Muscle layer of colon (tissue), 2 donors: Measurements from ENCODE around the gene GPR18.

Experiments used
- H3K27ac ChIP-seq: one replicate; pipeline ENCODE4 v1.7.0; 2013; ENCODE audit warnings: low read depth, mild to moderate bottlenecking, low read length, moderate library complexity
- H3K27me3 ChIP-seq, 2 donors: one replicate each; pipeline ENCODE4 v1.7.0; 2013; ENCODE audit warnings: low read length in 2 of 2, mild to moderate bottlenecking in 2 of 2; ENCODE audit not compliant: insufficient read depth in 2 of 2, control insufficient read depth in 1 of 2
- H3K36me3 ChIP-seq: one replicate; pipeline ENCODE4 v1.7.0; 2013; ENCODE audit warnings: mild to moderate bottlenecking, low read length; ENCODE audit not compliant: insufficient read depth
- H3K4me1 ChIP-seq: one replicate; pipeline ENCODE4 v1.7.0; 2013; ENCODE audit warnings: mild to moderate bottlenecking, low read length; ENCODE audit not compliant: insufficient read depth
- H3K4me3 ChIP-seq, 2 donors: one replicate each; pipeline ENCODE4 v1.7.0; 2013; ENCODE audit warnings: low read length in 2 of 2, low read depth in 1 of 2, mild to moderate bottlenecking in 1 of 2, moderate library complexity in 1 of 2
- H3K9ac ChIP-seq: one replicate; pipeline ENCODE4 v1.7.0; 2013; ENCODE audit warnings: low read length
- H3K9me3 ChIP-seq: one replicate; pipeline ENCODE4 v1.7.0; 2013; ENCODE audit warnings: mild to moderate bottlenecking, low read length
- donor health status: abdominal sarcoma.
- donor health status: Adenocarcinoma of cecum.

The GPR18 gene

GRCh38 chr13:99277629-99278028 lies 19.4 kb upstream of the GPR18 start:
- no peaks in the 10 kb centered on the region for H3K36me3 ChIP-seq
- H3K4me3 ChIP-seq: no peak overlapping the region
- H3K27me3 ChIP-seq: no peaks in the 10 kb centered on the region
- H3K27ac ChIP-seq: no peak overlapping the region
- peaks cover 6% of the 10 kb centered on the region for H3K4me1 ChIP-seq
- no peak overlapping the region for H3K9ac ChIP-seq
- no peaks in the 10 kb centered on the region for H3K9me3 ChIP-seq

- no peaks in the 10 kb centered on the region for H3K36me3 ChIP-seq
- H3K27ac ChIP-seq: no peak overlapping the region
- H3K4me3 ChIP-seq: no peak overlapping the region
- H3K27me3 ChIP-seq: no peaks in the 10 kb centered on the region
- no peaks in the 10 kb centered on the region for H3K9me3 ChIP-seq
- peaks cover 2% of the 10 kb centered on the region for H3K4me1 ChIP-seq
- H3K9ac ChIP-seq: no peak overlapping the region
These were observed 18.5 kb upstream of the GPR18 start for GRCh38 chr13:99276706-99277105.

GRCh38 chr13:99275093-99275469 lies 16.9 kb upstream of the GPR18 start:
- no peaks in the 10 kb centered on the region for H3K27me3 ChIP-seq
- no peaks in the 10 kb centered on the region for H3K9me3 ChIP-seq
- no peak overlapping the region for H3K4me3 ChIP-seq
- no peaks in the 10 kb centered on the region for H3K4me1 ChIP-seq
- H3K36me3 ChIP-seq: no peaks in the 10 kb centered on the region
- no peak overlapping the region for H3K9ac ChIP-seq
- no peak overlapping the region for H3K27ac ChIP-seq

GRCh38 chr13:99273128-99273527 lies 14.9 kb upstream of the GPR18 start:
- Histone ChIP-seq H3K36me3 (no peaks in the 10 kb centered on the region), H3K4me1 (no peaks in the 10 kb centered on the region), H3K9me3 (no peaks in the 10 kb centered on the region), H3K27me3 (no peaks in the 10 kb centered on the region), H3K4me3 (no peak overlapping the region), H3K9ac (no peak overlapping the region), H3K27ac (no peak overlapping the region)

GRCh38 chr13:99272481-99272880 lies 14.3 kb upstream of the GPR18 start:
- Histone ChIP-seq H3K27ac (no peak overlapping the region), H3K36me3 (no peaks in the 10 kb centered on the region), H3K4me3 (no peak overlapping the region), H3K4me1 (no peaks in the 10 kb centered on the region), H3K9ac (no peak overlapping the region), H3K9me3 (no peaks in the 10 kb centered on the region), H3K27me3 (no peaks in the 10 kb centered on the region)

GRCh38 chr13:99271249-99271648 lies 13.1 kb upstream of the GPR18 start:
- Histone ChIP-seq H3K36me3 (no peaks in the 10 kb centered on the region), H3K4me3 (no peak overlapping the region), H3K4me1 (no peaks in the 10 kb centered on the region), H3K27me3 (no peaks in the 10 kb centered on the region), H3K27ac (no peak overlapping the region), H3K9me3 (no peaks in the 10 kb centered on the region), H3K9ac (no peak overlapping the region)

- Histone ChIP-seq H3K4me1 (no peaks in the 10 kb centered on the region), H3K36me3 (no peaks in the 10 kb centered on the region), H3K27ac (no peak overlapping the region), H3K27me3 (no peaks in the 10 kb centered on the region), H3K9me3 (no peaks in the 10 kb centered on the region), H3K4me3 (no peak overlapping the region), H3K9ac (no peak overlapping the region)
These were observed 12.3 kb upstream of the GPR18 start for GRCh38 chr13:99270518-99270917.

- Histone ChIP-seq H3K27ac (no peak overlapping the region), H3K9me3 (no peaks in the 10 kb centered on the region), H3K9ac (no peak overlapping the region), H3K4me3 (no peak overlapping the region), H3K27me3 (no peaks in the 10 kb centered on the region), H3K36me3 (no peaks in the 10 kb centered on the region), H3K4me1 (no peaks in the 10 kb centered on the region)
These were observed 11.6 kb upstream of the GPR18 start for GRCh38 chr13:99269627-99270241.

GRCh38 chr13:99268822-99269221 lies 10.6 kb upstream of the GPR18 start:
- no peaks in the 10 kb centered on the region for H3K9me3 ChIP-seq
- no peaks in the 10 kb centered on the region for H3K36me3 ChIP-seq
- no peak overlapping the region for H3K9ac ChIP-seq
- H3K4me1 ChIP-seq: peaks cover 2% of the 10 kb centered on the region
- no peaks in the 10 kb centered on the region for H3K27me3 ChIP-seq
- no peak overlapping the region for H3K27ac ChIP-seq
- H3K4me3 ChIP-seq: no peak overlapping the region

GRCh38 chr13:99267927-99268326 lies 9.7 kb upstream of the GPR18 start:
- peaks cover 11% of the 10 kb centered on the region for H3K4me1 ChIP-seq
- no peak overlapping the region for H3K4me3 ChIP-seq
- no peaks in the 10 kb centered on the region for H3K36me3 ChIP-seq
- no peak overlapping the region for H3K9ac ChIP-seq
- H3K27me3 ChIP-seq: no peaks in the 10 kb centered on the region
- H3K27ac ChIP-seq: no peak overlapping the region
- H3K9me3 ChIP-seq: no peaks in the 10 kb centered on the region

- H3K4me1 ChIP-seq: peaks cover 14% of the 10 kb centered on the region
- no peak overlapping the region for H3K4me3 ChIP-seq
- H3K36me3 ChIP-seq: no peaks in the 10 kb centered on the region
- H3K27ac ChIP-seq: no peak overlapping the region
- H3K9ac ChIP-seq: no peak overlapping the region
- H3K27me3 ChIP-seq: no peaks in the 10 kb centered on the region
- no peaks in the 10 kb centered on the region for H3K9me3 ChIP-seq
These were observed 8.6 kb upstream of the GPR18 start for GRCh38 chr13:99266827-99267226.

GRCh38 chr13:99265821-99266426 lies 7.7 kb upstream of the GPR18 start:
- Histone ChIP-seq H3K27me3 (no peaks in the 10 kb centered on the region), H3K9me3 (no peaks in the 10 kb centered on the region), H3K4me3 (no peak overlapping the region), H3K4me1 (peaks cover 14% of the 10 kb centered on the region), H3K27ac (no peak overlapping the region), H3K9ac (no peak overlapping the region), H3K36me3 (no peaks in the 10 kb centered on the region)
